Measurements from ENCODE around the gene RAB3IL1. TPM values are rescaled to one million over a fixed set of nuclear protein-coding genes. Genes with fewer than 3 reads are reported as not detected.

RAB3IL1 gene
- total RNA-seq, 1 donor from 2014 or later: 10.6 TPM

GRCh38 chr11:61879152-61879551, 38.2 kb downstream of the RAB3IL1 start:
- Mint-ChIP-seq H3K9me3 (no peaks in the 10 kb centered on the region), H3K27me3 (ENCODE audit: low read depth) (no peaks in the 10 kb centered on the region), H3K4me1 (no peaks in the 10 kb centered on the region)

DNA sequence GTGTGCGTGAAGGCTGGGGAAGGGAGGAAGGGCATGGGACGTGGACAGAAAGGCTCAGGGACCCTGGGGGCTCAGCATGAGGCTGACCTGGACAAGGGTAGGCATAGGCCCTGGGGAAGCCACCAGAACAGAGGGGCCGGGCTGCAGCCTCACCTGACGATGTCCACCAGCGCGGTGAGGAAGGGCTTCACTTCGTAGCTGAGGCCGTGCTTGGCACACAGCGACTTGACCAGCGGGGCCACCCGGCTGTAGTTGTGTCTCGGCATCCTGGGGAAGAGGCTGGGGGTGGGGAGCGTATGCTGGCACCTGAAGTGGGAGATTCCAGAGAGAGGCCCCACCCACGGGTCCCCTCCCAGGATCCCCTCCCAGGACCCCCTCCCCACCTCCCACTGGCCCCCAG, 41.7 kb downstream of the RAB3IL1 start:
- Mint-ChIP-seq H3K36me3 (no peaks in the 10 kb centered on the region), H3K27ac (no peak overlapping the region), H3K9me3 (no peaks in the 10 kb centered on the region), H3K27me3 (ENCODE audit: low read depth) (peaks cover 8% of the 10 kb centered on the region), H3K4me1 (peaks cover 7% of the 10 kb centered on the region), H3K4me3 (no peak overlapping the region)
- TF ChIP-seq, protein P1, sequence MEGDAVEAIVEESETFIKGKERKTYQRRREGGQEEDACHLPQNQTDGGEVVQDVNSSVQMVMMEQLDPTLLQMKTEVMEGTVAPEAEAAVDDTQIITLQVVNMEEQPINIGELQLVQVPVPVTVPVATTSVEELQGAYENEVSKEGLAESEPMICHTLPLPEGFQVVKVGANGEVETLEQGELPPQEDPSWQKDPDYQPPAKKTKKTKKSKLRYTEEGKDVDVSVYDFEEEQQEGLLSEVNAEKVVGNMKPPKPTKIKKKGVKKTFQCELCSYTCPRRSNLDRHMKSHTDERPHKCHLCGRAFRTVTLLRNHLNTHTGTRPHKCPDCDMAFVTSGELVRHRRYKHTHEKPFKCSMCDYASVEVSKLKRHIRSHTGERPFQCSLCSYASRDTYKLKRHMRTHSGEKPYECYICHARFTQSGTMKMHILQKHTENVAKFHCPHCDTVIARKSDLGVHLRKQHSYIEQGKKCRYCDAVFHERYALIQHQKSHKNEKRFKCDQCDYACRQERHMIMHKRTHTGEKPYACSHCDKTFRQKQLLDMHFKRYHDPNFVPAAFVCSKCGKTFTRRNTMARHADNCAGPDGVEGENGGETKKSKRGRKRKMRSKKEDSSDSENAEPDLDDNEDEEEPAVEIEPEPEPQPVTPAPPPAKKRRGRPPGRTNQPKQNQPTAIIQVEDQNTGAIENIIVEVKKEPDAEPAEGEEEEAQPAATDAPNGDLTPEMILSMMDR (IDR thresholded peaks at IDR 0.05; ENCODE audit: unreplicated experiment): no peak
- DNase-seq (ENCODE audit: low spot score in 2 of 2, unreplicated experiment in 2 of 2): no peak

More at GRCh38 chr11:61879152-61879551, 38.2 kb downstream of the RAB3IL1 start:
- Mint-ChIP-seq H3K4me3 (no peak overlapping the region), H3K27ac (no peak overlapping the region), H3K36me3 (no peaks in the 10 kb centered on the region)
- DNase-seq (ENCODE audit: low spot score in 2 of 2, unreplicated experiment in 2 of 2): no peak
- TF ChIP-seq, protein P1 (IDR thresholded peaks at IDR 0.05; ENCODE audit: unreplicated experiment): no peak

DNA sequence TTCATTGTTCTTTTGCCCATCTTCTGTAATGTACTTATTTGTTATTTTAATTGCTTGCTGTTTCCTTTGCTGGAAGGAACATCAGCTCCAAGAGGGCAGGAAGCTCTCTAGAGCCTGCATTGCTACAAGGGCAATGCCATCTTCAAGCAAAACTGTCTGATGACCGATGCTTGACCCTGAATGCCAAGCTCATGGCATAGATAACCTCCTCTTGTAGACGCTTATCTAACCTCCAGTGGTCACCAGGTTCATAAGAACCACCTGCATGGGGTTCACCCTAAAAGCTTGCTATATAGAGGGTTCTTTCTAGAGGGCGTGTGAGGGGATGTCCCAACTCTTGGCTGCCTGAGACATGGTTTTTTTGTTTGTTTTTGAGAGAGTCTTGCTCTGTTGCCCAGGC, 42.5 kb downstream of the RAB3IL1 start:
- no peak for DNase-seq (ENCODE audit: low spot score in 2 of 2, unreplicated experiment in 2 of 2)
- Mint-ChIP-seq H3K4me1 (peaks cover 10% of the 10 kb centered on the region), H3K27ac (no peak overlapping the region), H3K27me3 (ENCODE audit: low read depth) (peaks cover 8% of the 10 kb centered on the region), H3K4me3 (no peak overlapping the region), H3K36me3 (no peaks in the 10 kb centered on the region), H3K9me3 (no peaks in the 10 kb centered on the region)
- TF ChIP-seq, protein P1 (IDR thresholded peaks at IDR 0.05; ENCODE audit: unreplicated experiment): no peak

DNA sequence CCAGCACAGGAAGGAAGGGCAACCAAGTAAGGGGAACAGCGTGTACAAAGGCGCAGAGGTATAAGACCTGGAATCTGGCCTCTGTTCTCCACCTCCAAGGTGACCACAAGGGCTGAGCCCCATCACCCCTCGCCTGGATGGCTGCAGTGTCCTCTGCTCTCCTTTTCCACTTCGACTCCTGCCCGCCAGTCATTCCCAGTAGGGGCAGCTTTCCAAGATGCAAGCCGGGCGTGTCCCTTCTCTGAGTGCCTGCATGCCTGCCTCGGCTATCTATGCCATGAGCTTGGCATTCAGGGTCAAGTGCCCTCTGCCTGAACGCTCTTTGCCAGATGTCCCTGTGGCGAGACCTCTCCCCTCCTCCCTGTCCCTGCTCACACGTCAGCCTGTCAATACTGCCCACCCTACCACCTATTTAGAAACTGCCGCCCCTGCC, 43.0 kb downstream of the RAB3IL1 start:
- no peaks in the 10 kb centered on the region for H3K36me3 Mint-ChIP-seq
- H3K27ac Mint-ChIP-seq: no peak overlapping the region
- peaks cover 8% of the 10 kb centered on the region for H3K27me3 Mint-ChIP-seq (ENCODE audit: low read depth)
- H3K4me3 Mint-ChIP-seq: no peak overlapping the region
- H3K4me1 Mint-ChIP-seq: peaks cover 14% of the 10 kb centered on the region
- DNase-seq (ENCODE audit: low spot score in 2 of 2, unreplicated experiment in 2 of 2): no peak
- TF ChIP-seq, protein P1 (IDR thresholded peaks at IDR 0.05; ENCODE audit: unreplicated experiment): no peak
- no peaks in the 10 kb centered on the region for H3K9me3 Mint-ChIP-seq

DNA sequence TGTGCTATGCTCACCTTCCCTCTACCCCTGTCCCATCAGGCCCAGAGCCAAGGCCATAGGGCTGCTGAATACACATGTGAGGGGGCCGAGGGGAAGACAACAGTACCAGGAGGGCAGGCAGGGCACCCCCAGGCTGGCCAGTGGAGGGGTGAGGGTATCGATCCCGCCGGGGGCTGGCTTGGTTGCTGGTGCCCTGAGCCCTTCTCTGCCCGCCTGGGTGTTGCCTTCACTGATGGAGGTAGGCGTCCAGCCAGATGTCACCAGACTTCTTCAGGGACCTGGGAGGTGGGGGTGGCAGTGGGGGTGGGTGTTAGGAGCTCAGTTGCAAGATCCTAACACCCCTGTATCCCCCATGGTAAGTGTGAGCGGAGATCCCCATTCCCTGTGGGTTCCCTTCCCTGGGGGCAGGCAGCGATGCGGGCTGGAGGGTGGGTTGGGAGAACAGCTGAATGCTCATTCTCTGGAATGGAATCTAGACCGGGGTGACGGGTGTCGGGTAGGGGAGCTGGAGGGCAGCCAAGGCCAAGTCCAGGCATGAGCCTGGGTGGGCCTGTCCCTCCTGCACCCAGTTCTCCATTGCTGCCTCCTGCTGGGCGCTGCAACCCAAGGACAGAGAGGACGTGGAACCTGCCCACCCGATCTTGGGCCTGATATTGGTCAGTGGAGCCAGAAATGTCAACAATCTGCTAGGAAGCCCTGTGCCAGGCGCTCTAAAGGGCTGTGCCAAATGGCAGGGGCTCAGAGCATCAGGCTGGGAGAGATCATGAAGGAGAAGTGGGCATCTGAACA, 43.6 kb downstream of the RAB3IL1 start:
- TF ChIP-seq, protein P1 (IDR thresholded peaks at IDR 0.05; ENCODE audit: unreplicated experiment): no peak
- Mint-ChIP-seq H3K36me3 (no peaks in the 10 kb centered on the region), H3K27ac (no peak overlapping the region), H3K27me3 (ENCODE audit: low read depth) (peaks cover 8% of the 10 kb centered on the region), H3K4me1 (peaks cover 14% of the 10 kb centered on the region), H3K4me3 (no peak overlapping the region), H3K9me3 (no peaks in the 10 kb centered on the region)
- no peak for DNase-seq (ENCODE audit: low spot score in 2 of 2, unreplicated experiment in 2 of 2)

All from mesothelial cell of epicardium (in vitro differentiated cells).